NCI-H82 treated with DMSO at 0.1 percent for 48 hours (cell line): ENCODE results near the gene AMOTL1.

Experiments
- DNase-seq: peaks from one replicate; lab custom pipeline; 2025; ENCODE audit not compliant: unreplicated experiment; lab: John Stamatoyannopoulos, UW

Gene AMOTL1

GRCh38 chr11:94767701-94768601, at the start of gene AMOTL1:
Gene AMOTL1, plus strand, starts transcription at chr11:94768356. Its CDS starts 156 bp downstream, at chr11:94768512.
- peak; percentile 77 for DNase-seq

- no peak for DNase-seq
Observed at GRCh38 chr11:94719876-94720275, 48.3 kb upstream of the AMOTL1 start.

- DNase-seq: no peak
Observed at GRCh38 chr11:94721565-94722292, 46.4 kb upstream of the AMOTL1 start.

- DNase-seq: no peak
Observed at GRCh38 chr11:94722735-94723134, 45.4 kb upstream of the AMOTL1 start.

- DNase-seq: no peak
Observed at GRCh38 chr11:94725097-94725496, 43.1 kb upstream of the AMOTL1 start.

- DNase-seq: no peak
Observed at GRCh38 chr11:94727819-94728218, 40.3 kb upstream of the AMOTL1 start.

GRCh38 chr11:94728541-94728940, 39.6 kb upstream of the AMOTL1 start:
- no peak for DNase-seq

GRCh38 chr11:94728966-94729751, 39.0 kb upstream of the AMOTL1 start:
- DNase-seq: no peak

- no peak for DNase-seq
Observed at GRCh38 chr11:94730153-94730552, 38.0 kb upstream of the AMOTL1 start.

GRCh38 chr11:94731880-94732601, 36.1 kb upstream of the AMOTL1 start:
- DNase-seq: peak; percentile 8

GRCh38 chr11:94732617-94733281, 35.4 kb upstream of the AMOTL1 start:
- DNase-seq: no peak

GRCh38 chr11:94734563-94735275, 33.4 kb upstream of the AMOTL1 start:
- DNase-seq: peak; percentile 44

- DNase-seq: no peak
Observed at GRCh38 chr11:94735907-94736306, 32.2 kb upstream of the AMOTL1 start.

- DNase-seq: no peak
Observed at GRCh38 chr11:94737171-94737611, 31.0 kb upstream of the AMOTL1 start.

GRCh38 chr11:94738746-94739145, 29.4 kb upstream of the AMOTL1 start:
- no peak for DNase-seq

GRCh38 chr11:94739331-94739730, 28.8 kb upstream of the AMOTL1 start:
- DNase-seq: no peak

- DNase-seq: no peak
Observed at GRCh38 chr11:94740083-94741021, 27.8 kb upstream of the AMOTL1 start.

GRCh38 chr11:94741022-94741679, 27.0 kb upstream of the AMOTL1 start:
- peak; percentile 50 for DNase-seq
